Measurements from ENCODE around the gene GSX1.

The GSX1 gene

GRCh38 chr13:27830010-27830409, 37.7 kb downstream of the GSX1 start:
- no peaks in the 10 kb centered on the region for H3K9me3 Mint-ChIP-seq
- H3K4me1 Mint-ChIP-seq: peaks cover 7% of the 10 kb centered on the region
- peak overlapping the region; percentile 32 for H3K4me3 Mint-ChIP-seq
- peak; percentile 86 for ATAC-seq (ENCODE audit: low read depth)
- no peak overlapping the region for H3K27ac Mint-ChIP-seq
- peaks cover 22% of the 10 kb centered on the region for H3K27me3 Mint-ChIP-seq
- no peaks in the 10 kb centered on the region for H3K36me3 Mint-ChIP-seq
- DNase-seq (ENCODE audit: low spot score in 2 of 2): peak; percentile 68 to 84

- no peaks in the 10 kb centered on the region for H3K9me3 Mint-ChIP-seq
- no peak overlapping the region for H3K27ac Mint-ChIP-seq
- no peaks in the 10 kb centered on the region for H3K36me3 Mint-ChIP-seq
- no peak overlapping the region for H3K4me3 Mint-ChIP-seq
- ATAC-seq (ENCODE audit: low read depth): no peak
- peaks cover 4% of the 10 kb centered on the region for H3K4me1 Mint-ChIP-seq
- peaks cover 20% of the 10 kb centered on the region for H3K27me3 Mint-ChIP-seq
- no peak for DNase-seq (ENCODE audit: low spot score in 2 of 2)
Measured at GRCh38 chr13:27833206-27833605, 40.9 kb downstream of the GSX1 start.

GRCh38 chr13:27834095-27834494, 41.8 kb downstream of the GSX1 start:
- H3K36me3 Mint-ChIP-seq: no peaks in the 10 kb centered on the region
- peaks cover 25% of the 10 kb centered on the region for H3K27me3 Mint-ChIP-seq
- no peak overlapping the region for H3K4me3 Mint-ChIP-seq
- H3K9me3 Mint-ChIP-seq: no peaks in the 10 kb centered on the region
- H3K27ac Mint-ChIP-seq: no peak overlapping the region
- DNase-seq (ENCODE audit: low spot score in 2 of 2) (no peak), ATAC-seq (ENCODE audit: low read depth) (no peak)
- peaks cover 4% of the 10 kb centered on the region for H3K4me1 Mint-ChIP-seq

GRCh38 chr13:27835799-27836198, 43.5 kb downstream of the GSX1 start:
- ATAC-seq (ENCODE audit: low read depth): no peak
- Mint-ChIP-seq H3K4me3 (no peak overlapping the region), H3K9me3 (no peaks in the 10 kb centered on the region), H3K27ac (no peak overlapping the region), H3K4me1 (no peaks in the 10 kb centered on the region), H3K36me3 (no peaks in the 10 kb centered on the region), H3K27me3 (peaks cover 27% of the 10 kb centered on the region)
- DNase-seq (ENCODE audit: low spot score in 2 of 2): no peak

GRCh38 chr13:27839809-27840467, 47.7 kb downstream of the GSX1 start:
- Mint-ChIP-seq H3K27me3 (peaks cover 23% of the 10 kb centered on the region), H3K36me3 (no peaks in the 10 kb centered on the region), H3K9me3 (peaks cover 3% of the 10 kb centered on the region), H3K27ac (no peak overlapping the region), H3K4me1 (no peaks in the 10 kb centered on the region), H3K4me3 (no peak overlapping the region)
- DNase-seq (ENCODE audit: low spot score in 2 of 2) (no peak), ATAC-seq (ENCODE audit: low read depth) (no peak)

- peaks cover 3% of the 10 kb centered on the region for H3K9me3 Mint-ChIP-seq
- H3K36me3 Mint-ChIP-seq: no peaks in the 10 kb centered on the region
- H3K27me3 Mint-ChIP-seq: peaks cover 24% of the 10 kb centered on the region
- H3K4me1 Mint-ChIP-seq: no peaks in the 10 kb centered on the region
- no peak overlapping the region for H3K4me3 Mint-ChIP-seq
- H3K27ac Mint-ChIP-seq: no peak overlapping the region
- ATAC-seq (ENCODE audit: low read depth): no peak
- DNase-seq (ENCODE audit: low spot score in 2 of 2): no peak
Measured at GRCh38 chr13:27842571-27842970, 50.3 kb downstream of the GSX1 start.
